Uterus (tissue), 4 donors: Measurements from ENCODE around the gene PKD2. TPM values are rescaled to one million over a fixed set of nuclear protein-coding genes. Genes with fewer than 3 reads are reported as not detected.
"Not testable (repeated sequence)": the region's sequence is repeated elsewhere in the genome, so short reads cannot be mapped to it uniquely, and the experiment has no call there.

Experiments
- DNase-seq, 2 donors: peaks; one replicate each; pipeline ENCODE4 v3.0.0-alpha.2; 2019 to 2020
- H3K27ac ChIP-seq, 2 donors: fragments of 200-600 bp; sonication (generic); 1 replicate in 1 of 2; 2 replicates in 1 of 2; pipeline ENCODE4 v1.5.1; 2016 to 2018
- H3K27me3 ChIP-seq, 2 donors: fragments of 200-600 bp; sonication (generic); one replicate each; pipeline ENCODE4 v1.5.1; 2018 to 2019; ENCODE audit warnings: control low read depth in 1 of 2
- H3K36me3 ChIP-seq, 2 donors: fragments of 200-600 bp; sonication (generic); one replicate each; pipeline ENCODE4 v1.5.1; 2019; ENCODE audit warnings: control low read depth in 1 of 2
- H3K4me1 ChIP-seq, 2 donors: fragments of 200-600 bp; sonication (generic); one replicate each; pipeline ENCODE4 v1.5.1; 2018 to 2019; ENCODE audit warnings: control low read depth in 1 of 2
- H3K4me3 ChIP-seq, 2 donors: fragments of 200-600 bp; sonication (generic); 1 replicate in 1 of 2; 2 replicates in 1 of 2; pipeline ENCODE4 v1.5.1; 2018 to 2019; ENCODE audit warnings: mild to moderate bottlenecking in 1 of 2
- H3K9me3 ChIP-seq, 2 donors: fragments of 200-600 bp; sonication (generic); one replicate each; pipeline ENCODE4 v1.5.1; 2019; ENCODE audit warnings: control low read depth in 1 of 2
- CTCF ChIP-seq, 4 experiments: fragments of 200-600 bp in 2 of 4; fragments of 450-650 bp in 2 of 4; sonication (generic) in 2 of 4; IDR thresholded peaks; one replicate each; pipeline ENCODE4 v1.5.1; 2016 to 2019; ENCODE audit warnings: antibody characterized with exemption in 4 of 4, mild to moderate bottlenecking in 2 of 4, moderate library complexity in 1 of 4
- POLR2A ChIP-seq, 2 donors: fragments of 450-650 bp; IDR thresholded peaks; one replicate each; pipeline ENCODE4 v1.6.1; 2016; ENCODE audit warnings: antibody characterized with exemption in 2 of 2, mild to moderate bottlenecking in 1 of 2, moderate library complexity in 1 of 2
- intact Hi-C: fragments of 100-400 bp; cut with DNase I; formaldehyde crosslinking; loops from one replicate; pipeline ENCODE4 v1.15.1; 2023; ENCODE audit warnings: low total_unique reads
- total RNA-seq, 4 donors: library from RNA; depleted of rRNA in 3 of 4; stranded (reverse); fragments of >200 nt in 3 of 4; gene quantifications; one replicate each; pipeline versions ENCODE4 v1.1.0 to v1.2.4, GENCODE V29; 2014 to 2023
- donor health status: DM: yes; HTN: yes; CAD: no.

PKD2 gene
- total RNA-seq, 4 donors from 2014 or later = 129 to 190 (median 134) TPM

DNA sequence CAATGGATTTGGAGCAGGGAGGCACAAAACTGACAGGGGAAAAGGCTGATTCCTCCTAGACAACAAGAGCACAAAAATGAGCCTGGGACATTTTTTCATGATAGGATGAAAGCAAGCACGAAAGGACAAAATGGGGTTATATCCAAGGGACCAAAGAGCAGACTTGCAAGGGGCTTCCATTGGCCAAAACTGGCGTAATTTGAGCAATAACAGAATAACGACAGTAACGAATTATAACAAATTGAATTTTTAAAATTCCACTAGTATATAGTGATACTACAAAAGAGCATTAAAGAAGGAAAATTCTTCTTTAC lies 21.6 kb upstream of the PKD2 start:
- no peak for DNase-seq
- Histone ChIP-seq H3K4me1 (no peaks in the 10 kb centered on the region), H3K4me3 (no peak overlapping the region), H3K9me3 (no peaks in the 10 kb centered on the region), H3K27ac (no peak overlapping the region), H3K27me3 (no peaks in the 10 kb centered on the region), H3K36me3 (no peaks in the 10 kb centered on the region)
- no peak for TF ChIP-seq CTCF (IDR thresholded peaks at IDR 0.05)
- no peak for TF ChIP-seq POLR2A (IDR thresholded peaks at IDR 0.05)
- intact Hi-C loops = no loop called here

DNA sequence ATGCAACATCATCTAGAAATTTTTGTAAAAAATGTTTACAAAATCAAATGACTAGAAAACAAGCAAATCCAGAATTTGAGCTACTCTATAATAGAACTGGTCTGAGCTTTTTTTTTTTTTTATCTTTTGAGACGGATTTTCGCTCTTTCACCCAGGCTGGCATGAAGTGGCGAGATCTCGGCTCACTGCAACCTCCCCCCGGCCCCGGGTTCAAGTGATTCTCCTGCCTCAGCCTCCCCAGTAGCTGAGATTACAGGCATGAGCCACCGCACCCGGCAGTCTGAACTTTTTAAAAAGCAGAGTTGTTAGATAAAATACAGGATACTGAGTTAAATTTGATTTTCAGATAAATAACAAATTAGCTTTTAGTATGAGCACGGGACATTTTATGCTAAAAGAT lies 20.9 kb upstream of the PKD2 start:
- H3K36me3 ChIP-seq = no peaks in the 10 kb centered on the region
- no peak overlapping the region for H3K27ac ChIP-seq
- no peak for DNase-seq
- intact Hi-C loops = no loop called here
- TF ChIP-seq POLR2A (IDR thresholded peaks at IDR 0.05) (no peak), CTCF (IDR thresholded peaks at IDR 0.05) (no peak)
- H3K4me1 ChIP-seq = no peaks in the 10 kb centered on the region
- no peak overlapping the region for H3K4me3 ChIP-seq
- H3K27me3 ChIP-seq = no peaks in the 10 kb centered on the region
- no peaks in the 10 kb centered on the region for H3K9me3 ChIP-seq

- intact Hi-C loops = no loop called here
- H3K4me3 ChIP-seq = no peak overlapping the region
- no peak for DNase-seq
- TF ChIP-seq CTCF (IDR thresholded peaks at IDR 0.05) (no peak), POLR2A (IDR thresholded peaks at IDR 0.05) (no peak)
- no peaks in the 10 kb centered on the region for H3K9me3 ChIP-seq
- H3K27me3 ChIP-seq = no peaks in the 10 kb centered on the region
- no peaks in the 10 kb centered on the region for H3K36me3 ChIP-seq
- no peaks in the 10 kb centered on the region for H3K4me1 ChIP-seq
- H3K27ac ChIP-seq = no peak overlapping the region
Observed at GRCh38 chr4:87989765-87990164, 17.7 kb upstream of the PKD2 start.

DNA sequence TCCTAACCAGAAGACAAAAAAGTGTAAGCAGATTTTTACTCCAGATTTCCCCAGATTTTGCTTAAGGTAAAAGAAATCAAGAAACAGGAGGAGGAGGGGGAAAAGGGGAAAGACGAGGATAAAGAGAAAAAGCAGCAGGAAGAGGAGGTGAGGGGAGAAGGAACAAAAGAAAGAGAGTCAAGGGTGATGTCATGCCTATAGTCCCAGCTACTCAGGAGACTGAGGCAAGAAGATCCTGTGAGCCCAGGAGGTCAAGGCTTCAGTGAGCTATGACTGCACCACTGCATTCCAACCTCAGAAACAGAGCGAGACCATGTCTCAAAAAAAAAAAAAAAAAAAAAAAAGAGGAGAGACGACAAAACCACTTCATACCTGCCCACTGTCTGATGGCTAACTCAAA lies 12.0 kb upstream of the PKD2 start:
- intact Hi-C loops = no loop called here
- Histone ChIP-seq H3K4me3 (no peak overlapping the region), H3K27ac (no peak overlapping the region), H3K27me3 (no peaks in the 10 kb centered on the region), H3K4me1 (no peaks in the 10 kb centered on the region), H3K36me3 (no peaks in the 10 kb centered on the region), H3K9me3 (no peaks in the 10 kb centered on the region)
- TF ChIP-seq POLR2A (IDR thresholded peaks at IDR 0.05) (no peak), CTCF (IDR thresholded peaks at IDR 0.05) (no peak)
- no peak for DNase-seq

- intact Hi-C loops, DNase-seq, H3K4me1 ChIP-seq, H3K9me3 ChIP-seq, H3K27me3 ChIP-seq, H3K36me3 ChIP-seq, H3K27ac ChIP-seq, H3K4me3 ChIP-seq: not testable (repeated sequence)
Observed at GRCh38 chr4:87999191-87999691, 8.2 kb upstream of the PKD2 start.

GRCh38 chr4:88001871-88002270 lies 5.6 kb upstream of the PKD2 start:
- TF ChIP-seq CTCF (IDR thresholded peaks at IDR 0.05) (no peak), POLR2A (IDR thresholded peaks at IDR 0.05) (no peak)
- Histone ChIP-seq H3K27ac (peak overlapping the region; percentile 67 to 99), H3K9me3 (no peaks in the 10 kb centered on the region), H3K4me1 (no peaks in the 10 kb centered on the region), H3K27me3 (no peaks in the 10 kb centered on the region), H3K36me3 (no peaks in the 10 kb centered on the region), H3K4me3 (no peak overlapping the region)
- intact Hi-C loops = no loop called here
- DNase-seq = no peak
